ENCODE measurements around the gene RHBDF2.

DNA sequence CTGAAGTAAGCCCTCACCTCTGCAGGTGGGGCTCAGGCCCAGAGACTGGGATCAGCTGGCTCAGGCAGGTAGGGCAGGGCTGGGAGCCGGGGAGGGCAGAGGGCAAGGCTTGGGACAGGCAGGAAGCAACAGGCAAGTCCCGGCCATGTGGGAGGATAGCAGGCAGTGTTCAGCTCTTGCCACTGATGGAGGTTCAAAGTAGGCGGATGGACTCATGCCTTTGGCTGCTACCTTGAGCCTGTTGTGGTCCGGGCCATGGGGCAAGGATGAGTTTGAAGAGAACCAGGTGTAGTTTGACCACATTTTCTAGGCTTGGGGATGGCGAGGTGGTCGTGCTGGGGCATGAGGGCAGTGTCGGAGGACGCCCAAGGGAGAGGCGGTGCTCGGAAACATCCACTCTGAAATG, 41.3 kb upstream of the RHBDF2 start:
- TF ChIP-seq, protein P1, sequence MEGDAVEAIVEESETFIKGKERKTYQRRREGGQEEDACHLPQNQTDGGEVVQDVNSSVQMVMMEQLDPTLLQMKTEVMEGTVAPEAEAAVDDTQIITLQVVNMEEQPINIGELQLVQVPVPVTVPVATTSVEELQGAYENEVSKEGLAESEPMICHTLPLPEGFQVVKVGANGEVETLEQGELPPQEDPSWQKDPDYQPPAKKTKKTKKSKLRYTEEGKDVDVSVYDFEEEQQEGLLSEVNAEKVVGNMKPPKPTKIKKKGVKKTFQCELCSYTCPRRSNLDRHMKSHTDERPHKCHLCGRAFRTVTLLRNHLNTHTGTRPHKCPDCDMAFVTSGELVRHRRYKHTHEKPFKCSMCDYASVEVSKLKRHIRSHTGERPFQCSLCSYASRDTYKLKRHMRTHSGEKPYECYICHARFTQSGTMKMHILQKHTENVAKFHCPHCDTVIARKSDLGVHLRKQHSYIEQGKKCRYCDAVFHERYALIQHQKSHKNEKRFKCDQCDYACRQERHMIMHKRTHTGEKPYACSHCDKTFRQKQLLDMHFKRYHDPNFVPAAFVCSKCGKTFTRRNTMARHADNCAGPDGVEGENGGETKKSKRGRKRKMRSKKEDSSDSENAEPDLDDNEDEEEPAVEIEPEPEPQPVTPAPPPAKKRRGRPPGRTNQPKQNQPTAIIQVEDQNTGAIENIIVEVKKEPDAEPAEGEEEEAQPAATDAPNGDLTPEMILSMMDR (IDR thresholded peaks at IDR 0.05 in 4 of 5, conservative IDR thresholded peaks at IDR 0.05 in 1 of 5) = no peak
- TF ChIP-seq POLR2A (IDR thresholded peaks at IDR 0.05) = no peak
